NCI-H146 treated with DMSO at 0.1 percent for 48 hours (cell line): ENCODE results near the gene ESRRA.
A peak's percentile ranks its signal among the peaks of the same experiment; 100 is the strongest.

Experiments used
- DNase-seq: peaks from one replicate; lab custom pipeline; 2025; ENCODE audit not compliant: unreplicated experiment; lab: John Stamatoyannopoulos, UW

ESRRA gene

DNA sequence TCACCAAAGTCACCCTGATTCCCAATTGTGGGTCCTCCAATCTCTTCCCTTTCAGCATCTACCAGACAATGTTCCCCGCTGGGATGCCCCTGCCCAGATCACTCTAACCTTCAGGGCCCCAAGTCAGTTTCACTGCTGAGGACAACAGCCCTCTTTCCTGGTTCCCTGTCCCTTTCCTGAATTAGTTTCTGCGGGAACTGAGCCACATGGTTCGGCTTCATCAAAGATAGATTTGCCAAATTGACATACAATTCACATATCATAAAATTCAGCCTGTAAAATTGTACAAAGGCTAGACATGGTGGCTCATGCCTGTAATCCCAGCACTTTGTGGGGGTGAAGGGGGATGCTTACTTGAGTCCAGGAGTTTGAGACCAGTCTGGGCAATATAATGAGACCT is 22.7 kb downstream of the ESRRA start:
- DNase-seq, result no peak

DNA sequence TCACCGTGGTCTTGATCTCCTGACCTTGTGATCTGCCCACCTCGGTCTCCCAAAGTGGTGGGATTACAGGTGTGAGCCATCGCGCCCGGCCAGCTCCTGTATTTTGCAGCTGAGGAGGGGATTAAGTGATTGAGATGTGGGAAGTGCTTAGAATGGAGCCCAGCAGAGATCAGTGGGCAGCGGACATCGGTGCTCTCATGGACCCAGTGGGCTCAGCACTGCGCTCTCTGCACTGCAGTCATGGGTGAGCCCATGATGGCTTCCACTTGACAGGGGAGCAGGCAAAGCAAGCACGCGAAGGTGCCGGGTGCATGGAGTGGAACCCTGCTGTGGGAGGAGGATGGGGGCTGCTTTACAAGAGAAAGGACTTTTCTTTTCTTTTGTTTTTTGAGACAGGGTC is 25.6 kb downstream of the ESRRA start:
- DNase-seq, result no peak

DNA sequence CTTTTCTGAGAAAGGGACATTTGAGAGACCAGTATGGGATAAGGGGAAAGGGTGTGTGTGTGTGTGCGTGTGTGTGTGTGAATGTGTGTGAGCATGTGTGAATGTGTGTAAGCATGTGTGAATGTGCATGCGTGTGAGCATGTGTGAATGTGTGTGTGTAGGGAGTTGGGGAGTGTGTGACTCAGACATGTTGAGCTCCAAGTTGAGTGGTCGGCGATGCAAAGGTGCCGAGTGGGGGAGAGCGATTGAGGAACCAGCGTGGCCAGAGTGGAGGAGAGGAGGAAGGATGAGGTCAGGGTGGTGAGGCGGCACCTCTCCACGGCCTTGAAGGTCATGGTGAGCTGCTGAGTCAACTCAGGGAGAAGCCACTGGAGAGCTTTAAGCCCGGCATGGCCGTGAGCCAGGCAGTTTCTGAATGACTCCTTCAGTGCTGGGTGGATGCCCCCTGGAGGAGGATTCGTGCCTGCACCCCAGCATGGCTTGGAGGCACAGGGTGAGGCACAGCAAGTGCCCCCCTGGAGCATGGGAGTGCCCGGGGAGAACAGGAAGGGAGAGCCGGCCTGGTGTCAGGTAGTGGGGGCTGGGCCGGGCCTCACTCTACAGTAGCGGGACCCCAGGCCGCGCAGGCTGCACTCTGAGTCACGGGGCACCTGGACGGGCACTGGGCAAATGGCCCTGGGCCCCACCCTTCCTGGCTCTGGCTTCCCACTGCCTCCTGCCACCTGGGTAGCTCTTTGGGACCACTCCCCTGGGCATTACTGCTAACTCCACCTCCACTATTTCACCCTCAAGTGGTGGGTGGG is 26.4 kb downstream of the ESRRA start:
- no peak for DNase-seq

DNA sequence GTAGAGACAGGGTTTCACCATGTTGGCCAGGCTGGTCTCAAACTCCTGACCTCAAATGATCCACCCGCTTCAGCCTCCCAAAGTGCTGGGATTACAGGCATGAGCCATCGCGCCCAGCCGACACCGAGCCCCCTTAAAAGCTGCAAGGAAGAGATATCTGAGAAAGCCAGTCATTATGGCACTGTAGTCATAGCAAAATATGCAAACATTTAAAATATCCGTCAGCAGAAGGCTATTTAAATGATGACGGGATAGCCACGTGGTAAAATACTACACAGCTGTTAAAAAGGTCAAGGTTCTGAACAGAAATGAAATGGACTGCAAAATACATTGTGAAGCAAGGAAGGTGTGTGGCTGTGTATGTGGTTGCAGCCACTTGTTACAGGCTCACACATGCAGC is 28.2 kb downstream of the ESRRA start:
- DNase-seq, result no peak

DNA sequence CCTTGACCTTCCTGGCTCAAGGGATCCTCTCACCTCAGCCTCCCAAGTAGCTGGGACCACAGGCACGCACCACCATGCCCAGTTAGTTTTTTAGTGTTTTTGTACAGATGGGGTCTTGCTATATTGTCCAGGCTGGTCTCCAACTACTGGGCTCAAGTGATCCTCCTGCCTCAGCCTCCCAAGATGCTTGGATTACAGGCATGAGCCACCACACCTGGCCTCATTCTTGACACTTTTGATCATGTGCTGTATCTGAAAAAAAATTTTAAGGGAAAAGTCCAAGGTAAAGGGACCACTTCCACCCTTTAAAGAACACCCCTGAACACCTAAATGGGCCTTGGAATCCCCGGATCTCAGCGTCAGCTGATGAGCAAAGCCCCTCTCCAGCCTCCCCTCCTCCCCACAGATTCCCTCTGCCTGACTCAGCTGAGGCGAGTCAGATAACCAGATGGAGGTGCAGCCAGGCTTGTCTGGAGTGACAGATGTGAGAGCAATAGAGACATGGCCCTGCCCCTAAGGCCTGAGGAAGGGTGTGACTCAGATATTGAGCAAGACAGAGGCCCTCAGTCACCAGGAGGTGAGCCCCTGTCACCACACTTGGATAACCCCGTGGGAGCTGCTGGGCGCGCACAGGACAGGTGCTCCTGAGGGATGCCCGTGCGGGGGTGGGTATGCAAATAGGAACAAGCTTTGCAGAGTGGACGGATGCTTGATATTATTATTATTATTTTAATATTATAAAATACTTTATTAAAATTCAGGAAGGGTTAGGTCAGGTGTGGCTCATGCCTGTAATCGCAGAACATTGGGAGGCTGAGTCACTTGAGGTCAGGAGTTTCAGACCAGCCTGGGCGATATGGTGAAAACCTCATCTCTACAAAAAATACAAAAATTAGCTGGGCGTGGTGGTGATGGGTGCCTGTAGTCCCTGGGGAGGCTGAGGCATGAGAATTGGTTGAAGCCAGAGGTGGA is 29.7 kb downstream of the ESRRA start:
- DNase-seq, result peak; percentile 71

DNA sequence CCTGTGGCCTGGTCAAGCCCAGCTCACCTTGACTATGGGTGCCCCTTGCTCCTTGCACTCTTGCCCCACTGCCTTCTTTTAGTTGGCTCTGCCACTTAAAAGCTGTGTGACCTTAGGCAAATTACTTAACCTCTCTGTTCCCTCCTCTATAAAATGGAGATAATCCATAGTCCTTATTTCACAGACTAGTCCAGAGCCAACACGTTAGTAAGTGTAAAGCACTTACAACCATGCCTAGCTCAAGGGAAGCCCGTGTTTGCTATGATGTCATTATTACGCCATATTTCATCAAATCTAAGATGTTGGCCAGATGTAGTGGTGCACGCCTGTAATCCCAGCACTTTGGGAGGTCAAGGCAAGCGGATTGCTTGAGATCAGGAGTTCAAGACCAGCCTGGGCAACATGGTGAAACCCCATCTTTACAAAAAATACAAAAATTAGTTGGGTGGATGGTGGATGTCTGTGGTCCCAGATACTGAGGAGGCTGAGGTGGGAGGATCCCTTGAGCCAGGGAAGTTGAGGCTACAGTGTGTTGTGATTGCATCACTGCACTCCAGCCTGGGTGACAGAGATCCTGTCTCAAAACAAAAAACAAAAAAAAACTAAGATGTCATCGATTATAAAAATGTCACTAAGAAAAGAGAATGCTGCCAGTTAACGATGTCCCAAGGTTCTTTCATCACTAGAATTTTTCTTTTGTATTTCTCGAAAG is 32.4 kb downstream of the ESRRA start:
- DNase-seq, result no peak

DNA sequence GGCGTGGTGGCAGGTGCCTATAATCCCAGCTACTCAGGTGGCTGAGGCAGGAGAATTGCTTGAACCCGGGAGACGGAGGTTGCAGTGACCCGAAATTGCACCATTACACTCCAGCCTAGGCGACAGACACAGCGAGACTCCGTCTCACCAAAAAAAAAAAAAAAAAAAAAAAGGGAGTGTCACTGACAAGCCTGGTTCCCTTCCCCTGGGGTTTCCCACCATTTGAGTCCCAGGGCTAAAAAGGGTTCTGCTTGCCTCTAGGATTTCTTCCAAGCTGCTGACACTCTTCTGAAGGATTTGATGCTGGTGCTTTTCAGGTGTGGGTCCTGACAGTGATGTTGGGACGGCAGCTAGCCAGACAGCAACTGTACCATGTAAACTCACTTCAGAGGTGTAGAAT is 33.4 kb downstream of the ESRRA start:
- DNase-seq, result no peak

DNA sequence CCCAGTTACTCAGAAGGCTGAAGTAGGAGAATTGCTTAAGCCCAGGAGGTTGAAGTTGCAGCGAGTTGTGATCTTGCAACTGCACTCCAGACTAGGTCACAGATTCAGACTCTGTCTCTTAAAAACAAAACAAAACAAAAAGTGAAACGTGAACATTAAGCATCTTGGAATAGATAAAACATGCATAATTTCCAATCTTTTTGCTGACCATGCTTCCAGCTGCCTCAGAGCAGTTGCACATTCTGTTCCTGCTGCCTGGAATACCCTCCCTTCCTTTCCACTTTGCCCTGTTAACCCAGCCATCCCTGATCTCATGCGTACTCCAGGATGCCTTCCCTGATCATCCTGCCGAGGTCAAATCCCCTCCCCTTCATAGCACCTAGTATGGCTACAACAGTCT is 34.0 kb downstream of the ESRRA start:
- no peak for DNase-seq

DNA sequence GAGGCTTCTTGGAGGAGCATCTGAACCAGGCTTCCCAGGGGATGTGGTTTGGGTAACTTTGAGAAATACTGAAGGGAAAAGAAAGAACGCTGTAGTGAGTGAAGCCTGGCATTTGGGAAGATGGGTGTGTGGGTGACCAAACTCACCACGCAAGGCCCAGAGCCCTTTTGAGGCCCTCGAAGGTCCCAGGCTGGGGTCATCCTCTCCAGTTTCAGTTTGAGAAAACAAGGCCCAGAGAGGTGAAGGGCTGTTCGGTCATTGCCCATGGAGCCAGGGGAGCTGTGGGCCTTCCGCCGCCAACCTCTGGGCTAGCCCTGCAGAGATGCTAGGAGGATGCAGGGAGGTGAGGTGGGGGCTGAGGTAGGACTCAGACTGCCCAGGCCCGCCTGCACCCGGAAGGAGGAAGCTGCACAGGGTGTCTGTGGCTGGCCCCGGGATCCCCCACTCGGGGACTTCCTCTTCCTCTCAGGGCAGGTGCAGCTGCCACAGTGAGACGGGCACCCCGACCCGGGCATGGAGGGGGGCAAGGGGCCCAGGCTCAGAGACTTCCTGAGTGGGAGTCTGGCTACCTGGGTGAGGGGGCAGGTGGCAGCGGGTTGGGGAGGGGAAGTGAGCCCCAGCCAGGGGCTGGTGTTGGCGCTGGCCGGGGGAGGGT is 34.6 kb downstream of the ESRRA start, which contains the start of gene CCDC88B:
CCDC88B (plus strand) TSS at position 451 of the 655 bp plus-strand sequence; CDS start at position 514, 63 bp downstream.
- DNase-seq, result no peak

DNA sequence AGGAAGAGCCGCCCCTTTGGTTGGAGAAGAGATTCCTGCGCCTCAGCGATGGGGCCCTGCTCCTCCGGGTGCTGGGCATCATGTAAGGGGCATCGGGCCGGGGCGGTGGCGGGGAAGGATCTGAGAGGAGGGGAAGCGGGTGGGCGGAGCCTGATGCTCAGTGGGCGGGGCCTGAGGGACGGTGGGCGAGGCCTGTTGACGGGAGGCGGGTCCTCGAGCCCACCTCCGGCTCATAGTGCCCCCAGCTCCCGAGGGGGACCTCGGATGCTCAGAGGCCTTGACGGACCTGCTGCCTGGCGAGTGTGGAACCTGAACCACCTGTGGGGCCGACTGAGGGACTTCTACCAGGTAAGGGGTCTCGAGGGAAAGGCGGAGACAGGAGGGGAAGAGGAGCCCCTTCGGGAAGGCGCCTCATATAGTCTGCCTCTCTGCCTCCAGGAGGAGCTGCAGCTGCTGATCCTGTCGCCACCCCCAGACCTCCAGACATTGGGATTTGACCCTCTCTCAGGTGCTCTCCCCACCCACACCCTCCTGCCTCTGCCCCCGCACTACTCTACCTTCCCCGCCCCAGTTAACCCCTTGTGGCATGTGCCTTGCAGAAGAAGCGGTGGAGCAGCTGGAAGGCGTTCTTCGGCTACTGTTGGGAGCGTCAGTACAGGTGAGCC is 35.5 kb downstream of the ESRRA start:
- peak; percentile 5 for DNase-seq

DNA sequence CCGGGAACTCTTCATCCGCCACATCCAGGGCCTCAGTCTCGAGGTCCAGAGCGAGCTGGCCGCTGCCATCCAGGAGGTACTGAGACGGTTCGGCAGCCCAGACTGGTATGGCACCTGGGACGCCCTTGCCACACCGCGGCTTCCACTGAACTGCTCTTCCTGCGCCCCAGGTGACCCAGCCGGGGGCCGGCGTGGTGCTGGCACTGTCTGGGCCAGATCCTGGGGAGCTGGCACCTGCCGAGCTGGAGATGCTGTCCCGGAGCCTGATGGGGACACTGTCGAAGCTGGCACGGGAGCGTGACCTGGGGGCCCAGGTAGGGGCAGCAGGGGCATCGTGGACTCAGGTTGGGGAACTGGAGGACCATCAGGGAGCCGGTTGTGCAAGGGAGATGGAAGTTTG is 36.1 kb downstream of the ESRRA start:
- DNase-seq, result no peak

DNA sequence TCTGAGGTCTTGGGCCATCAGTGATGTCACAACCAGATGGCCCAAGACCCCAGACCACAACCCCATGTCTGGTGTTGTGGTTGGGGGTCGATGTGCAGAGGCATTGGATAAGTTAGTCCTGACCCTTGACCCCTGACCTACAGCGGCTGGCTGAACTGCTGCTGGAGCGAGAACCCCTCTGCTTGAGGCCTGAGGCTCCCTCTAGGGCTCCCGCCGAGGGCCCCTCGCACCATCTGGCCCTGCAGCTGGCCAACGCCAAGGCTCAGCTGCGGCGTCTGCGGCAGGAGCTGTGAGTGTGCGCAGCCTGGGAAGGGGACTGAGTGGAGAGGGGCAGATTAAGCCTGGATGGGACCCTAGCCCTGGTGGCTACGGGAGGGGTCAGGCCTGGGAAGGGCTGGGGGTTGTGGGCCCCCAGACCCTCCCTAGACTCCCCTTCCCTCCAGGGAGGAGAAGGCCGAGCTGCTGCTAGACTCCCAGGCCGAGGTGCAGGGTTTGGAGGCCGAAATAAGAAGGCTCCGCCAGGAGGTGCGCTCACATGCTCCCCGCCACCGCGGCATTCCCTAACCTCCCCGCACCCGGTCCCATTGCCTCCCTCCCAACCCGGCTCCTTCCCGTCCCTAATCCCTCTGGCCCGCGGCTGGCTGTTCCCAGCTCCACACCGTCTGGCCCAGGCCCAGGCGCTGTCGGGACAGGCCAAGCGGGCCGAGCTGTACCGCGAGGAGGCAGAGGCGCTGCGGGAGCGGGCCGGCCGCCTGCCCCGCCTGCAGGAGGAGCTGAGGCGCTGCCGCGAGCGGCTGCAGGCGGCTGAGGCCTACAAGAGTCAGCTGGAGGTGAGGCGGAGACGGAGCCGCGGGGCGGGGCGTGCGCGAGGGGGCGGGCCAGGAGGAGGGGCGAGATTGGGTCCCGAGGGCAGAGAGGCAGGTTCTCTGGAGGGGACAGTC is 36.8 kb downstream of the ESRRA start:
- peak; percentile 35 for DNase-seq

DNA sequence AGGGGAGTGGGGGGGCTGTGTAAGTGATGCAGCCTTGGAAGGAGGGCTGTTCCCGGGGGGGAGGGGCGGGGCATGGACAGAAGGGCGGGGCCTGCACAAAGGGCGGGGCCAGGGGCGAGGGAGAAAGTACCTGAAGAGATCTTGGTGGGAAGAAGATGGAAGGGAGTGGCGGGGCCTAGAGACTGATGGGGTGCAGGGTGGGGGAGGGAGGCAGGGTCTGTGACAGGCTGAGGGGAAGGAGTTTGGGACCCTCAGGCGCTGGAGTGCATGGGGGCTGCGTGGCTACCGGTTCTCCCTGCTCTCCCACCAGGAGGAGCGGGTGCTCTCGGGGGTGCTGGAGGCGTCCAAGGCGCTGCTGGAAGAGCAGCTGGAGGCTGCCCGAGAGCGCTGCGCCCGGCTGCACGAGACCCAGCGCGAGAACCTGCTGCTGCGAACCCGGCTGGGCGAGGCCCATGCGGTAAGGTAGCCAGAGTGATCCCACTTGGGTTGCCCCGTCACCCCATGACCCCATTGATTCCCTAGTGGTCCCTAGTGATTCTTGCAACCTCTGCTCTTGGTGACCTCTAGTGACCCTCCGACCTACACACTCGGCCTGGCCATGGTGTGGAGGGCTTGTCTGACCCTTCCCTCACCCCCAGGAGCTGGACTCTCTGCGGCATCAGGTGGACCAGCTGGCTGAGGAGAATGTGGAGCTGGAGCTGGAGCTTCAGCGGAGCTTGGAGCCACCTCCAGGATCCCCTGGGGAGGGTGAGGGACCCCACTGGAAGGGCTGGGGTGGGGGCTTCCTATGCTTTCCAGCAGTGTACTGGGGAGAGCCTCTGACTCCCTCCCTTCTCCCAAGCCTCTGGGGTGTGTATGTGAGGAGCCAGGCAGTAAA is 37.8 kb downstream of the ESRRA start:
- DNase-seq, result no peak

DNA sequence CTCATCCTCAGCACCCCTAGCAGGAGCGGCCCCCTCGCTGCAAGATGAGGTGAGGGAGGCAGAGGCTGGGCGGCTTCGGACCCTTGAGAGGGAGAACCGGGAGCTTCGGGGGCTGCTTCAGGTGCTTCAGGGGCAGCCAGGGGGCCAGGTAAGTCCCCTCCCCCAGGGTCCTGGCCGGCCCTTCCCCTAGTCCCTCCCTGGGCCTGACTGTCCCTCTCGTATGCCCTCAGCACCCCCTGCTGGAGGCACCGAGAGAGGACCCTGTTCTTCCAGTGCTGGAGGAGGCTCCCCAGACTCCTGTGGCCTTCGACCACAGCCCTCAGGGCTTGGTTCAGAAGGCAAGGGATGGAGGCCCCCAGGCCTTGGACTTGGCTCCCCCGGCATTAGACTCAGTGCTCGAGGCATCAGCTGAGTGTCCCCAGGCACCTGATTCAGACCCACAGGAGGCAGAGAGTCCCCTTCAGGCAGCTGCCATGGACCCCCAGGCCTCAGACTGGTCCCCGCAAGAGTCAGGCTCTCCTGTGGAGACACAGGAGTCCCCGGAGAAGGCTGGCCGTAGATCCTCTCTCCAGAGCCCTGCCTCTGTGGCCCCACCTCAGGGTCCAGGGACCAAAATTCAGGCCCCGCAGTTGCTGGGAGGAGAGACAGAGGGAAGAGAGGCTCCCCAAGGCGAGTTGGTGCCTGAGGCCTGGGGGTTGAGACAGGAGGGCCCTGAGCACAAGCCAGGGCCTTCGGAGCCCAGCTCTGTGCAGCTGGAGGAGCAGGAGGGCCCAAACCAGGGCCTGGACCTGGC is 38.6 kb downstream of the ESRRA start:
- no peak for DNase-seq

DNA sequence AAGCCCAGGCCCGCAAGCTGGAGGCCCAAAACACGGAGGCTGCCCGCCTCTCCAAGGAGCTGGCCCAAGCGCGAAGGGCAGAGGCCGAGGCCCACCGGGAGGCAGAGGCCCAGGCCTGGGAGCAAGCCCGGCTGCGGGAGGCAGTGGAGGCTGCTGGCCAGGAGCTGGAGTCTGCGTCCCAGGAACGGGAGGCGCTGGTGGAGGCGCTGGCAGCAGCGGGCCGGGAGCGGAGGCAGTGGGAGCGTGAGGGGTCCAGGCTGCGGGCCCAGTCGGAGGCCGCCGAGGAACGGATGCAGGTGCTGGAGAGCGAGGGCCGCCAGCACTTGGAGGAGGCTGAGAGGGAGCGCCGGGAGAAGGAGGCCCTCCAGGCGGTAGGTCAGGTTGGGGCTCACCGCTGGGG is 39.5 kb downstream of the ESRRA start:
- no peak for DNase-seq

DNA sequence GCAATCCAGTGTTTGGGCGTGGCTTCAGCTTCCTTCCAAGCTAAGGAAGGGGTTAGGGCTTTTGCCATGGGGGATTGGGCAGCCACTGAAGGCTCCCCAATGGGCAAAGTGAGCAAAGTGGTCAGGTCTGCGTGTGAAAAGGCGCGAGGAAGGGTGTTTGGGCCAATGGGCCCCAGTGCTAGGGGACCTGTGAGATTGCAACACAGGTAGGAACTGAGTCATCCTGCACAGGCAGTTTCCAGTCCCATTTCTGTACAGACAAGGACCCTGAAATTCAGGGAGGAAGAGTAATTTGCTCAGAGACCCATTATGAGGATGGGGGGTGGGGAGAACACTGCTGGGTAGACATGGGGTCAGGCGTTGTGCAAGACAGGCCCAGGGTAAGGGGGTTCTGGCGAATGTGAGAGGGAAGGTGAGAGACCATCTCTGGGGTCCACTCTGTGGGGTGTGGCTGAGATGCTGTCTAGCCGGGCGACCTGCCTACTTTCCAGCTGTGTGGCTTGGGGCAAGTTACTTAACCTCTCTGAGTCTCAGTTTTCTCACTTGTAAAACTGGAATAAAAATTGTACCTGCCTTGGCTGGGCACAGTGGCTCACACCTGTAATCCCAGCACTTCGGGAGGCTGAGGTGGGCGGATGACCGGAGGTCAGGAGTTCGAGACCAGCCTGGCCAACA is 42.0 kb downstream of the ESRRA start:
- no peak for DNase-seq
